ENCODE data around the gene GMEB2.

GMEB2 gene

GRCh38 chr20:63595416-63596127 is 31.3 kb downstream of the GMEB2 start:
- POLR2A ChIA-PET, result no interaction called here
- CTCF ChIA-PET, result interaction anchor here (1.0 to 1.6 kb wide), 3 partner anchors 18 to 58 kb away, joined by 3 read pairs; no protein-coding TSS in a partner anchor
- no peak for TF ChIP-seq CTCF (IDR thresholded peaks at IDR 0.05; ENCODE audit: control extremely low read depth, extremely low read depth, low read depth, missing control alignments)
- DNase-seq (ENCODE audit: extremely low spot score), result no peak

DNA sequence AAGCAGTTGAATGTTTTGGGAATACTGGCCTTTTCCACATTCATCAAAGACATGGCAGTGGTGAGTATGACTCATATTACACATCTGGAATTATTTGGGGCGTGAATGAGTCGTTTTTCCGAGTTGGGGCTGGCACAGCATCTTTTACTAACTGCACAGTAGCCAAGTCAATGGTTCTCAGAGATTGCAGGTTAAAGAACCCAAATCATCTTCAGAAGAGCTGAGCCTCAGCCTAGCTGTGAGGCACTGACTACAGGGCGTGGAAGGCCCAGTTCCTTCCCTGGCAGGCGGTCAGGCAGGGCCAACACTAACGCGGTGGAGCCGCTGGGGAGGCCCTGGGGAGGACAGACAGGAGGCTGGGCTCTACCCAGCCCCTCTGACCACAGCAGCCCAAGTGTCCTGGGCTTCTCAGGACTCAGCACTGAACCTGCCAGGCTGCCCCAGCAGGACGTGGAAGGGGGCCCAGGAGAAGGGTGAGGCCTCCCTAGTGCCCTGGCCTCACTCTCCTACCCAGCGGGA is 32.8 kb downstream of the GMEB2 start:
- no peak for DNase-seq (ENCODE audit: extremely low spot score)
- ChIA-PET POLR2A (no interaction called here), CTCF (interaction anchor here (1.0 to 1.8 kb wide), 2 partner anchors 13 to 71 kb away, joined by 3 to 4 read pairs; no protein-coding TSS in a partner anchor)
- no peak for TF ChIP-seq CTCF (IDR thresholded peaks at IDR 0.05; ENCODE audit: control extremely low read depth, extremely low read depth, low read depth, missing control alignments)

GRCh38 chr20:63592661-63593060 is 34.2 kb downstream of the GMEB2 start:
- DNase-seq (ENCODE audit: extremely low spot score), result no peak
- POLR2A ChIA-PET, result no interaction called here
- CTCF ChIA-PET, result interaction anchor here (1.4 kb wide), 1 partner anchor 12 kb away, joined by 3 read pairs; no protein-coding TSS in a partner anchor
- no peak for TF ChIP-seq CTCF (IDR thresholded peaks at IDR 0.05; ENCODE audit: control extremely low read depth, extremely low read depth, low read depth, missing control alignments)

DNA sequence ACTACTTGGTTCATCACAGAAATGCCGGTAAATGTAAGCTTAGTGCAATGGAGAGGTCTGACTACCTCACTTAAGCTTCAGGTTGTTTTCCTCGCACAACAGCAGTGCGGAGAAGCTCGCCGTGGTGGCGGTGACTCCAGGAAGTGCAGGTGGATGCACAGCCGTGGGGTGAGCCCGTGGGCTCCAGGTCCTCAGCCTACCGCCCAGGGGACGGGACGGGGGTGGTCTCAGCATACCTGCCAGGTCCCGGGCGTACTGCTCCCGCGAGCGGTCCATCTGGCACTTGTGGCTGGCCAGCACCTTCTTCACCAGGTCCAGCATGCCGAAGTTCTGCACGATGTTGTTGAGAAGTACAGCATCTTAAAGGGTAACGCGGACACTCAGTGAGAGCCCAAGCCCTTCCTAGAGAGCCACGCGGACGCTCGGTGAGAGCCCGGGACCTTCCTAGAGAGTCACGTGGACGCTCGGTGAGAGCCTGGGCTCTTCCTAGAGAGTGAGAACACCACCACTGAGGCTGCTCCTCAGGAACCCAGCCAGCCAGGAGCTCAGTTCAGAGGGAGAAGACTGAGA is 35.0 kb downstream of the GMEB2 start:
- ChIA-PET POLR2A (no interaction called here), CTCF (interaction anchor here (1.4 kb wide), 1 partner anchor 13 kb away, joined by 3 read pairs; no protein-coding TSS in a partner anchor)
- no peak for DNase-seq (ENCODE audit: extremely low spot score)
- no peak for TF ChIP-seq CTCF (IDR thresholded peaks at IDR 0.05; ENCODE audit: control extremely low read depth, extremely low read depth, low read depth, missing control alignments)

- no peak for DNase-seq (ENCODE audit: extremely low spot score)
- CTCF ChIA-PET, result interaction anchor here (1.2 to 1.4 kb wide), 2 partner anchors 13 to 389 kb away, joined by 3 read pairs; no protein-coding TSS in a partner anchor
- no peak for TF ChIP-seq CTCF (IDR thresholded peaks at IDR 0.05; ENCODE audit: control extremely low read depth, extremely low read depth, low read depth, missing control alignments)
- POLR2A ChIA-PET, result no interaction called here
Observed at GRCh38 chr20:63591147-63591533, 35.8 kb downstream of the GMEB2 start.

DNA sequence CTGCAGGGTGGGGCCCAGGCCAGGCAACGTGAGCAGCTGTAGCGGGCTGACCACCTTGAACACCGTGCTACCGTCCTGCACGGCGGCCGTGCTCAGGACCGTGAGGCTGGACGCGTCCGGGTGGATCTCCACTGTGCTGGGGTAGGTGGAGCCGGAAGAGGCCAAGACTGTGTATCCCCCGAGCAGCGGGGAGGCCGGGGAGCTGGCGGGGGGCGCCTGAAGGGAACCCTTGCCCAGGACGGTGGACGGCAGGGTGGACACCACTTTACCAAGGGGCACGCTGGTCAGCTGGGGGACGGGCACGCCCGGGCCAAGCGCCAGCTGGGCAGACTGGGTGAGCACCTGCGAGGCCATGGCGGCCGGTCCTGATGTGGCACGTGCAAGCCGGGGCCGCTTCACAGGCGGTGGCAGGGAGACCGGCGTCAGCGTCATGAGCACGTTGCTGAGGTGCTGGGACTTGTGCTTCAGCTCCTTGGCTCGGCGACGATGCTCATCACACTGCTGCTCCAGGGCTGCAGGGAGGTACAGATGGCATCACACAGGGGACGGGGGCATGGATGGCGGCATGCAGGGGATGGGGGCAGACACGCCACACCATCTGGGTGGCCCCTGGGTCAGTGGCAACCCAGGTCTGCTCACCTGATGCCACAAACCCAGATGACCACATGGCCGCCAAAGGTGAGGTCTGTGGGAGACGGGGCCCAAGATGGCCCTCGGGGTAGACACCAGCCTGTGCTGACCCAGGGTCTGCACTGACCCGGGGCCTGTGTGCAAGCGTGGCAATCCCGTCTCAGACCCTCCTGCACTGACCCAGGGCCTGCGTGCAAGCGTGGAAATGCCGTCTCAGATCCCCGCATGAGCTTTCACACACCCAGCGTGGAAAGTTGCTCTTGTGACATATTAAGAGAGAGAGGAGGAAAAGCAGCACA is 36.4 kb downstream of the GMEB2 start:
- TF ChIP-seq CTCF (IDR thresholded peaks at IDR 0.05; ENCODE audit: control extremely low read depth, extremely low read depth, low read depth, missing control alignments), result no peak
- ChIA-PET POLR2A (no interaction called here), CTCF (interaction anchor here (1.2 kb wide), 1 partner anchor 390 kb away, joined by 3 read pairs; no protein-coding TSS in a partner anchor)
- no peak for DNase-seq (ENCODE audit: extremely low spot score)
